Right lobe of liver (tissue), 6 donors: ENCODE data around the gene PTBP1. TPM values are rescaled to one million over a fixed set of nuclear protein-coding genes. Genes with fewer than 3 reads are reported as not detected.

Source experiments
- ATAC-seq, 4 donors: fragments of 200-7000 bp; cut with Tn5 transposase; one replicate each; pipeline ENCODE4 v1.9.1; 2020; ENCODE audit warnings: mild to moderate bottlenecking in 4 of 4, moderate library complexity in 4 of 4
- DNase-seq, 3 donors: peaks; one replicate each; pipeline ENCODE4 v3.0.0-alpha.2; 2020
- H3K27ac ChIP-seq, 3 donors: fragments of 200-600 bp; one replicate each; pipeline ENCODE4 v1.8.0; 2022
- H3K27me3 ChIP-seq, 2 donors: fragments of 200-600 bp; one replicate each; pipeline ENCODE4 v1.8.0; 2022
- H3K36me3 ChIP-seq, 4 donors: fragments of 200-600 bp; sonication (generic) in 1 of 4; one replicate each; pipeline versions ENCODE4 v1.5.1 to v1.8.0; 2017 to 2022; ENCODE audit warnings: control low read depth in 1 of 4
- H3K4me1 ChIP-seq, 4 donors: fragments of 200-600 bp; sonication (generic) in 1 of 4; one replicate each; pipeline versions ENCODE4 v1.5.1 to v1.8.0; 2017 to 2022; ENCODE audit warnings: control low read depth in 1 of 4
- H3K4me3 ChIP-seq, 3 donors: fragments of 200-600 bp; one replicate each; pipeline ENCODE4 v1.8.0; 2022
- H3K9me3 ChIP-seq, 4 donors: fragments of 200-600 bp; sonication (generic) in 1 of 4; one replicate each; pipeline versions ENCODE4 v1.5.1 to v1.8.0; 2017 to 2022; ENCODE audit warnings: control low read depth in 1 of 4
- CTCF ChIP-seq, 4 donors: fragments of 200-600 bp in 3 of 4; fragments of 450-650 bp in 1 of 4; IDR thresholded peaks; one replicate each; pipeline versions ENCODE4 v1.5.1 to v1.8.0; 2016 to 2022; ENCODE audit warnings: antibody characterized with exemption in 4 of 4, mild to moderate bottlenecking in 2 of 4
- POLR2A ChIP-seq: fragments of 450-650 bp; IDR thresholded peaks from one replicate; pipeline ENCODE4 v1.6.1; 2017; ENCODE audit warnings: antibody characterized with exemption, mild to moderate bottlenecking
- WGBS: methylation state at CpG from one replicate; pipeline ENCODE4 v1.1.6; 2018; ENCODE audit warnings: low coverage, low lambda C conversion rate; ENCODE audit not compliant: insufficient coverage; ENCODE audit errors: missing lambda C conversion rate; 5-methylcytosine and 5-hydroxymethylcytosine counted together
- intact Hi-C, 2 donors: fragments of 100-400 bp; cut with DNase I; formaldehyde crosslinking; loops; one replicate each; pipeline versions ENCODE4 v1.11.2 to v1.14.1; 2022
- total RNA-seq, 6 experiments: library from RNA; depleted of rRNA in 2 of 6; stranded (reverse); fragments of >200 nt in 2 of 6; fragmentation: NEBNext Ultra II Directional in 3 of 6; extraction: Animal tissue kit (Norgen Biotek cat#: 25700) in 3 of 6; gene quantifications; one replicate each; pipeline versions ENCODE4 v1.1.0 to v1.2.4, GENCODE V29; 2016 to 2023
- donor health status: DM: no; HTN: yes; CAD: no.
- donor health status: DM: no; HTN: no; CAD: no.
- donor health status: DM: no; HTN: no; CAD: no.
- donor health status: DM: no; HTN: yes; CAD: no.
- donor health status: DM: no; HTN: yes; CAD: no.

PTBP1 gene
- total RNA-seq, 6 experiments from 2014 or later: 91.1 to 150 (median 129) TPM

GRCh38 chr19:771332-771785 is 25.9 kb upstream of the PTBP1 start:
- H3K27ac ChIP-seq: no peak overlapping the region

GRCh38 chr19:772063-772462 is 25.2 kb upstream of the PTBP1 start:
- WGBS: 78% methylated on average over 5 of the region's 5 CpGs
- no peak overlapping the region for H3K4me3 ChIP-seq
- H3K9me3 ChIP-seq: no peaks in the 10 kb centered on the region
- H3K36me3 ChIP-seq: no peaks in the 10 kb centered on the region
- H3K27me3 ChIP-seq: no peaks in the 10 kb centered on the region
- H3K4me1 ChIP-seq: no peaks in the 10 kb centered on the region
- ATAC-seq (no peak), DNase-seq (no peak)
- no peak overlapping the region for H3K27ac ChIP-seq
- no peak for TF ChIP-seq POLR2A
- TF ChIP-seq CTCF (IDR thresholded peaks at IDR 0.05): no peak
- intact Hi-C loops: no loop called here

More at GRCh38 chr19:771332-771785, 25.9 kb upstream of the PTBP1 start:
- Histone ChIP-seq H3K36me3 (no peaks in the 10 kb centered on the region), H3K4me1 (no peaks in the 10 kb centered on the region), H3K4me3 (no peak overlapping the region), H3K27me3 (no peaks in the 10 kb centered on the region), H3K9me3 (no peaks in the 10 kb centered on the region)
- intact Hi-C loops: no loop called here
- ATAC-seq (peak; percentile 42 to 58 (median 54)), DNase-seq (no peak)
- 13% methylated on average over 1 of the region's 6 CpGs for whole genome bisulfite sequencing
- TF ChIP-seq CTCF (IDR thresholded peaks at IDR 0.05) (peak; percentile 36 to 47 (median 39)), POLR2A (no peak)

- peak in 2 of 4 donors; percentile 6 to 14 for ATAC-seq
Observed at GRCh38 chr19:772730-773436, 24.4 kb upstream of the PTBP1 start.

GRCh38 chr19:776549-776948 is 20.7 kb upstream of the PTBP1 start:
- TF ChIP-seq CTCF (IDR thresholded peaks at IDR 0.05): no peak
- no peak for TF ChIP-seq POLR2A
- Histone ChIP-seq H3K27me3 (no peaks in the 10 kb centered on the region), H3K4me1 (no peaks in the 10 kb centered on the region), H3K27ac (no peak overlapping the region), H3K36me3 (no peaks in the 10 kb centered on the region), H3K4me3 (no peak overlapping the region), H3K9me3 (no peaks in the 10 kb centered on the region)
- no peak for ATAC-seq
- intact Hi-C loops: no loop called here
- DNase-seq: no peak
- WGBS: 89% methylated on average over 11 of the region's 18 CpGs

More at GRCh38 chr19:772730-773436, 24.4 kb upstream of the PTBP1 start:
- no peaks in the 10 kb centered on the region for H3K9me3 ChIP-seq
- intact Hi-C loops: no loop called here
- no peaks in the 10 kb centered on the region for H3K36me3 ChIP-seq
- no peak overlapping the region for H3K27ac ChIP-seq
- H3K4me3 ChIP-seq: no peak overlapping the region
- no peaks in the 10 kb centered on the region for H3K4me1 ChIP-seq
- H3K27me3 ChIP-seq: no peaks in the 10 kb centered on the region
- WGBS: 100% methylated on average over 3 of the region's 18 CpGs
- no peak for TF ChIP-seq CTCF (IDR thresholded peaks at IDR 0.05)
- no peak for TF ChIP-seq POLR2A
- no peak for DNase-seq
